ENCODE data around the gene SCGB1C1. TPM values are rescaled to one million over a fixed set of nuclear protein-coding genes. Genes with fewer than 3 reads are reported as not detected.
"Not testable (repeated sequence)": the region's sequence is repeated elsewhere in the genome, so short reads cannot be mapped to it uniquely, and the experiment has no call there.

Gene SCGB1C1
- not detected for polyA plus RNA-seq (ENCODE audit: insufficient read length in 4 of 4)

GRCh38 chr11:192674-193128 is at the start of gene SCGB1C1:
Gene SCGB1C1 (plus strand): TSS chr11:193078. CDS start chr11:193100, 22 bp downstream.
- DNase-seq (ENCODE audit: low read depth in 4 of 4, low spot score in 3 of 4), result not testable (repeated sequence)

- DNase-seq (ENCODE audit: low read depth in 4 of 4, low spot score in 3 of 4), result not testable (repeated sequence)
These were observed 12.6 kb upstream of the SCGB1C1 start for GRCh38 chr11:180242-180641.

GRCh38 chr11:189200-189783 is 3.6 kb upstream of the SCGB1C1 start:
- not testable (repeated sequence) for DNase-seq (ENCODE audit: low read depth in 4 of 4, low spot score in 3 of 4)

- not testable (repeated sequence) for DNase-seq (ENCODE audit: low read depth in 4 of 4, low spot score in 3 of 4)
These were observed 3.0 kb upstream of the SCGB1C1 start for GRCh38 chr11:189843-190311.

DNA sequence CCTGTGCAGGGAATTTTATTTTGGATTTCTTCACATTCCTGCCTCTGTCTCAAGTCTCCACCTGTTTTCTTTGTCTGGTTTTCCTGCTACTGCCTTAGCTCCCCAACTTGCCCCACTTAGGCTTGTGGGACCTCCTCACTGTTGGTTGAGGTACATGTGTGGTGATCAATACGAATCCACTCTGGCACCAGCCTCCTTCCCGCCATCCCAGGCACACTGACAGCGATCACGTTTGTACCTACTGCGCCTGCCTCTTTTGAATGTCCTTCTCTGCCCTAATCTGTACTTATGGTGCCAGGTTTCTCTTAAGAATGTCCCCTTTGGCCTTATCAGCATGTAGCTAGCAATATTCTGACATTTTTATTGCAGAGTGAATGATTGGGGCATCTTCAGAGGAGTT is 2.3 kb upstream of the SCGB1C1 start:
- DNase-seq (ENCODE audit: low read depth in 4 of 4, low spot score in 3 of 4), result not testable (repeated sequence)

DNA sequence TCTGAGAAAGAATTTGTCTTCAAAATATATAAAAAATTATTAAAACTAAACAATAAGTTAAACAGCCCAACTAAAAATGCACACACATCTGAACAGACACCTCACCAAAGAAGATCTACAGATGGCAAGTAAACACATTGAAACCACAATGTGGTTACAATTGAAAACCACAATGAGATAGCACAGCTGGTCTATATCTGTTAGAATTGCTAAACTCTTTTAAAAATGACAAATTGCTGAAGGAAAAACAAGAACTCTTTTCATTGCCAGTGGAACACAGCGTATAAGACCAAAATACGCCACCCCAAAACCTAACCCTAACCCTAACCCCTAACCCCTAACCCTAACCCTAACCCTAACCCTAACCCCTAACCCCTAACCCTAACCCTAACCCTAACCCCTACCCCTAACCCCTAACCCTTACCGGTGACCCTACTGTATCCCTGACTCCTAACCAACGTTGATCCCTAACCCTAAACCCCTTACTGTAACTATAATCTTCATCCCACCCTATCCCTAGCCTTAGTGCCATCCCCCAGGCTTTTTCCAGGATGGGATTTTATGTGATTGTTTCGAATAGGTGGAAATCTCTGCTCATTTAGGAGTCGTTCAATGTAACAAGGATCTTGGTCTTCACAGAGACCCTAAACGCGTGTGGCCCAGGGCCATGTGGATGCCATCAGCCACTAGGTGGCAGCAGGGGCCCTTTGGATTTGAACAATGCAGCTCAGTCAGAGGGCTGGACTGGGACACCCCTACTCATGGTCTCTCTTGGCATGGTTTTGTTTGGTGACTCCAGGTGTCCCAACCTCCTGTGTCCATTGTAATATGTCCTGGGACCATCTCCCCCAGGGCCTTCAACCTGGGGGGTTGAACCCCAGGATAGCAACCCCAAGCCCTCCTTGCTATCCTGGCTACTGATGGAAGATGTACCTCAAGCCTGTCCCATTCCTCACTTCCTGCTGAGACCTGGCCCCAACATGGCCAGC is 1.1 kb upstream of the SCGB1C1 start:
- DNase-seq (ENCODE audit: low read depth in 4 of 4, low spot score in 3 of 4), result not testable (repeated sequence)

DNA sequence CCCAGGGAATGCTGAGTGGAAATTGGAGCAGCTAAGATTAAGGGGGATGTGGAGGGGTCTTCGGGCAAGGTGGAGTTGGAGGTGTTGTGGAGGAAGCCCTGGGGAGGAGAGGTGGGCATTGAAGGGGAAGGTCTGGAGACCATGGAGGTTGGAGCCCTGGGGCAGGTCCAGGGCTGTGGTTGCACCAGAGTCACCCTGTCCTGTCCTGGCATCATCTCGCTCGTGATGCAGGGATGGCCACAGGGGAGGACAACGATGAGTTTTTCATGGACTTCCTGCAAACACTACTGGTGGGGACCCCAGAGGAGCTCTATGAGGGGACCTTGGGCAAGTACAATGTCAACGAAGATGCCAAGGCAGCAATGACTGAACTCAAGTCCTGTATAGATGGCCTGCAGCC is 603 bp downstream of the SCGB1C1 start:
- DNase-seq (ENCODE audit: low read depth in 4 of 4, low spot score in 3 of 4), result not testable (repeated sequence)

- no peak for DNase-seq (ENCODE audit: low read depth in 4 of 4, low spot score in 3 of 4)
These were observed 4.2 kb downstream of the SCGB1C1 start for GRCh38 chr11:196786-197731.

- no peak for DNase-seq (ENCODE audit: low read depth in 4 of 4, low spot score in 3 of 4)
These were observed 4.9 kb downstream of the SCGB1C1 start for GRCh38 chr11:197741-198235.

- no peak for DNase-seq (ENCODE audit: low read depth in 4 of 4, low spot score in 3 of 4)
These were observed 5.4 kb downstream of the SCGB1C1 start for GRCh38 chr11:198236-198806.

- no peak for DNase-seq (ENCODE audit: low read depth in 4 of 4, low spot score in 3 of 4)
These were observed 6.2 kb downstream of the SCGB1C1 start for GRCh38 chr11:199004-199581.

- no peak for DNase-seq (ENCODE audit: low read depth in 4 of 4, low spot score in 3 of 4)
These were observed 6.9 kb downstream of the SCGB1C1 start for GRCh38 chr11:199782-200181.

- DNase-seq (ENCODE audit: low read depth in 4 of 4, low spot score in 3 of 4), result no peak
These were observed 7.5 kb downstream of the SCGB1C1 start for GRCh38 chr11:200224-201003.

DNA sequence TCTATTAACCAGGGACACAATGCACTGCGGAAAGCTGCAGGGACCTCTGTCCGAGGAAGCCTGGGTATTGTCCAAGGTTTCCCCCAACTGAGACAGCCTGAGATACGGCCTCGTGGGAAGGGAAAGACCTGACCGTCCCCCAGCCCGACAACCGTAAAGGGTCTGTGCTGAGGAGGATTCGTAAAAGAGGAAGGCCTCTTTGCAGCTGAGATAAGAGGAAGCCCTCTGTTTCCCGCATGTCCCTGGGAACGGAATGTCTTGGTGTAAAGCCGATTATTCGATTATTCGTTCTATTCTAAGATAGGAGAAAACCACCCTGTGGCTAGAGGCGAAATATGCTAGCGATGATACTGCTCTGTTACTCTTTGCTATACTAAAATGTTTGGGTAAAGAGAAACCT is 9.1 kb downstream of the SCGB1C1 start:
- no peak for DNase-seq (ENCODE audit: low read depth in 4 of 4, low spot score in 3 of 4)

DNA sequence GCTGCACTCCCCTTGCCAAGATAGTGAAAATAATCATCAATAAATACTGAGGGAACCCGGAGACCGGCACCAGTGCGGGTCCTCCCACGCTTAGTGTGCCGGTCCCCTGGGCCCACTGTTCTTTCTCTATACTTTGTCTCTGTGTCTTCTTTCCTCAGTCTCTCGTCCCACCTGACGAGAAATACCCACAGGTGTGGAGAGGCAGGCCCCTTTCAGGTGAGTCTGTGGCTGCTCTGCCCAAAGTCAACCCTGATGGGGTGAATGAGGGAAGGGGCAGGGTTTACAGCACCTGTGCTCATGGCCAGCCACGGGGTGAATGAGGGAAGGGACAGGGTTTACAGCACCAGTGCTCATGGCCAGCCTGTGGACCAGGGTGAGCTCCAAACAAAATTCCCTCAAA is 9.6 kb downstream of the SCGB1C1 start:
- DNase-seq (ENCODE audit: low read depth in 4 of 4, low spot score in 3 of 4), result no peak

GRCh38 chr11:203056-203944 is 10.4 kb downstream of the SCGB1C1 start:
- no peak for DNase-seq (ENCODE audit: low read depth in 4 of 4, low spot score in 3 of 4)

DNA sequence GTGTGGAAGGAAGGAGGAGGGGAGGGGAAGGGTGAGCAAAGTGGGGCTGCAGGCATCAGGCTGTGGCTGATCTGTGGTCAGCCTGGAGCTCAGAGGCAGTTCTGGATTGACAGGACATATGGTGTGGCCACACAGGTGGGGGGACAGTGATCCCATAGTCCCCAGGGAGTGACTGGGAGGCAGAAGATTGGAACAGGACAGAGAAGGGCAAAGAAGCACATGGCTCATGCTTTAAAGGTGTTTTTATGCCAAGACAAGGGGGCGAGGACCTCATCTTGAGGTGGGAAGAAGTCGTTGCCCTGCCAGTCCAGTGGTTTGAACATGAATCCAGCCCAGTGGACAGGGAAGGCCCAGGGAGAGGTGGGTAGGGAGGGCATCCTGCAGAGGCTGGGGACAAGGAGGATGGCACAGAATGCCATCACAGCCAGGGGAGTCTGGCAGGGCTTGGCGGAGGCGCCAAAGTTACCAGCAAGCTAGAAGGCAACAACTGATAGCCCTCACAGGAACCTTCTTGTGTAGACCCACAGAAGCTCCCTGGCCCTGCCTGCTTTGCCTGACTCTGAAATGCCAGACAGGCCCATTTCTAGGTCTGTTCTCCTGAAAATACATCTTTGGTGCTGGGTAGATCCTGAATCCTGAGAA is 11.2 kb downstream of the SCGB1C1 start:
- no peak for DNase-seq (ENCODE audit: low read depth in 4 of 4, low spot score in 3 of 4)
